Suprapubic skin (tissue), 4 donors: ENCODE measurements around the gene AACS.

Experiments used
- CTCF ChIP-seq, 2 donors: fragments of 200-600 bp in 1 of 2; fragments of 450-650 bp in 1 of 2; sonication (generic) in 1 of 2; IDR thresholded peaks; one replicate each; pipeline ENCODE4 v1.5.1; 2016 to 2019; ENCODE audit warnings: antibody characterized with exemption in 2 of 2, mild to moderate bottlenecking in 1 of 2, moderate library complexity in 1 of 2
- EP300 ChIP-seq: sonication (generic); formaldehyde crosslinking; IDR thresholded peaks from one replicate; pipeline ENCODE4 v1.6.1; 2017; ENCODE audit warnings: antibody characterized with exemption
- POLR2A ChIP-seq, 2 donors: fragments of 450-650 bp; IDR thresholded peaks; one replicate each; pipeline ENCODE4 v1.6.1; 2017; ENCODE audit warnings: antibody characterized with exemption in 2 of 2, mild to moderate bottlenecking in 2 of 2, moderate library complexity in 2 of 2
- POLR2AphosphoS5 ChIP-seq, 3 donors: sonication (generic); formaldehyde crosslinking; IDR thresholded peaks; one replicate each; pipeline ENCODE4 v1.6.1; 2017; ENCODE audit warnings: antibody characterized with exemption in 3 of 3

GRCh38 chr12:125061229-125061628 lies 4.0 kb upstream of the AACS start:
- TF ChIP-seq EP300 (no peak), POLR2AphosphoS5 (IDR thresholded peaks at IDR 0.05) (no peak), CTCF (IDR thresholded peaks at IDR 0.05) (no peak), POLR2A (IDR thresholded peaks at IDR 0.05) (no peak)
